H9 (cell line): Measurements from ENCODE around the gene C9orf152. TPM values are rescaled to one million over a fixed set of nuclear protein-coding genes. Genes with fewer than 3 reads are reported as not detected.
A peak's percentile ranks its signal among the peaks of the same experiment; 100 is the strongest.

Experiments used
- DNase-seq: peaks from one replicate; pipeline ENCODE4 v3.0.0-alpha.2; 2017
- H2AFZ ChIP-seq: one replicate; pipeline ENCODE4 v1.6.1; 2013; ENCODE audit warnings: mild to moderate bottlenecking, low read length, control low read depth, moderate library complexity
- H2AK5ac ChIP-seq: 2 replicates; pipeline ENCODE4 v1.6.1; 2013; ENCODE audit warnings: low read length, control low read depth, mixed read lengths; ENCODE audit not compliant: insufficient read length
- H2BK120ac ChIP-seq: one replicate; pipeline ENCODE4 v1.6.1; 2013; ENCODE audit warnings: low read depth, mild to moderate bottlenecking, low read length, control low read depth, inconsistent platforms; ENCODE audit not compliant: poor library complexity, severe bottlenecking
- H2BK12ac ChIP-seq: 2 replicates; pipeline ENCODE4 v1.6.1; 2013; ENCODE audit warnings: low read length, control low read depth, mixed read lengths, low read depth; ENCODE audit not compliant: insufficient read length
- H2BK15ac ChIP-seq: 2 replicates; pipeline ENCODE4 v1.6.1; 2013; ENCODE audit warnings: low read depth, low read length, control low read depth
- H2BK20ac ChIP-seq: one replicate; pipeline ENCODE4 v1.6.1; 2013; ENCODE audit warnings: low read depth, mild to moderate bottlenecking, low read length, control low read depth, inconsistent platforms; ENCODE audit not compliant: poor library complexity, severe bottlenecking
- H2BK5ac ChIP-seq: 2 replicates; pipeline ENCODE4 v1.6.1; 2013; ENCODE audit warnings: low read length, control low read depth, mixed read lengths; ENCODE audit not compliant: insufficient read length
- H3K14ac ChIP-seq: 2 replicates; pipeline ENCODE4 v1.6.1; 2013; ENCODE audit warnings: low read length, control low read depth; ENCODE audit not compliant: insufficient read depth
- H3K18ac ChIP-seq: 2 replicates; pipeline ENCODE4 v1.6.1; 2013; ENCODE audit warnings: low read depth, mild to moderate bottlenecking, mixed read lengths, low read length, control low read depth; ENCODE audit not compliant: insufficient read length
- H3K23ac ChIP-seq: 2 replicates; pipeline ENCODE4 v1.6.1; 2013; ENCODE audit warnings: low read length, control low read depth, mixed read lengths, low read depth; ENCODE audit not compliant: insufficient read length
- H3K23me2 ChIP-seq: 2 replicates; pipeline ENCODE4 v1.6.1; 2013; ENCODE audit warnings: low read depth, mild to moderate bottlenecking, mixed read lengths, low read length, control low read depth; ENCODE audit not compliant: insufficient read length, poor library complexity, severe bottlenecking
- H3K27ac ChIP-seq: 2 replicates; pipeline ENCODE4 v1.5.1; 2013; ENCODE audit warnings: low read length, control low read depth, mixed read lengths, low read depth; ENCODE audit not compliant: insufficient read length
- H3K27me3 ChIP-seq: 2 replicates; pipeline ENCODE4 v1.6.1; 2013; ENCODE audit warnings: low read length, control low read depth, inconsistent platforms; ENCODE audit not compliant: insufficient read depth
- H3K4ac ChIP-seq: 2 replicates; pipeline ENCODE4 v1.6.1; 2013; ENCODE audit warnings: low read depth, mild to moderate bottlenecking, control low read depth, inconsistent platforms, low read length, moderate library complexity
- H3K4me1 ChIP-seq: 2 replicates; pipeline ENCODE4 v1.6.1; 2013; ENCODE audit warnings: low read length, control low read depth, inconsistent platforms; ENCODE audit not compliant: insufficient read depth
- H3K4me2 ChIP-seq: 2 replicates; pipeline ENCODE4 v1.6.1; 2013; ENCODE audit warnings: low read length, control low read depth, mixed read lengths; ENCODE audit not compliant: insufficient read length, insufficient read depth
- H3K56ac ChIP-seq: 2 replicates; pipeline ENCODE4 v1.6.1; 2013; ENCODE audit warnings: low read depth, mild to moderate bottlenecking, mixed read lengths, low read length, control low read depth; ENCODE audit not compliant: insufficient read length
- H3K79me1 ChIP-seq: 2 replicates; pipeline ENCODE4 v1.6.1; 2013; ENCODE audit warnings: low read depth, mild to moderate bottlenecking, moderate library complexity, low read length, control low read depth, inconsistent platforms; ENCODE audit not compliant: insufficient read depth, poor library complexity, severe bottlenecking
- H3K79me2 ChIP-seq: 2 replicates; pipeline ENCODE4 v1.6.1; 2013; ENCODE audit warnings: low read length, control low read depth, inconsistent platforms; ENCODE audit not compliant: insufficient read depth
- H3K9ac ChIP-seq: 2 replicates; pipeline ENCODE4 v1.6.1; 2013; ENCODE audit warnings: low read length, control low read depth, mixed read lengths; ENCODE audit not compliant: insufficient read length; ENCODE audit errors: extremely low read depth
- H3K9me3 ChIP-seq: one replicate; pipeline ENCODE4 v1.6.1; 2013; ENCODE audit warnings: low read depth, low read length, inconsistent platforms; ENCODE audit not compliant: control insufficient read depth
- H3T11ph ChIP-seq: one replicate; pipeline ENCODE4 v1.6.1; 2013; ENCODE audit warnings: mild to moderate bottlenecking, low read length, control low read depth, inconsistent platforms
- H4K20me1 ChIP-seq: one replicate; pipeline ENCODE4 v1.6.1; 2013; ENCODE audit not compliant: control insufficient read depth, insufficient read length, insufficient read depth
- H4K5ac ChIP-seq: 2 replicates; pipeline ENCODE4 v1.6.1; 2013; ENCODE audit warnings: low read depth, mild to moderate bottlenecking, mixed read lengths, low read length, control low read depth; ENCODE audit not compliant: insufficient read length
- H4K8ac ChIP-seq: replicated peaks from 2 replicates; pipeline ENCODE4 v1.6.1; 2013; ENCODE audit warnings: low read length, control low read depth, mixed read lengths, low read depth; ENCODE audit not compliant: insufficient read length
- H4K91ac ChIP-seq: 2 replicates; pipeline ENCODE4 v1.6.1; 2013; ENCODE audit warnings: low read depth, mild to moderate bottlenecking, moderate library complexity, mixed read lengths, low read length, control low read depth; ENCODE audit not compliant: insufficient read length
- H3K27ac Mint-ChIP-seq, 3 experiments: 2 replicates in 2 of 3; 3 replicates in 1 of 3; pipeline ENCODE4 v1.8.0; 2020 to 2021; ENCODE audit warnings: mixed read lengths in 3 of 3, mild to moderate bottlenecking in 1 of 3, moderate library complexity in 1 of 3
- H3K27me3 Mint-ChIP-seq: 2 replicates; pipeline ENCODE4 v1.8.0; 2021; ENCODE audit warnings: low read depth, mild to moderate bottlenecking, moderate library complexity, mixed read lengths
- H3K36me3 Mint-ChIP-seq, 3 experiments: 2 replicates in 2 of 3; 3 replicates in 1 of 3; pipeline ENCODE4 v1.8.0; 2020 to 2021; ENCODE audit warnings: low read depth in 3 of 3, mixed read lengths in 3 of 3; ENCODE audit not compliant: insufficient read depth in 1 of 3
- H3K4me1 Mint-ChIP-seq, 2 experiments: 2 replicates each; pipeline ENCODE4 v1.8.0; 2020; ENCODE audit warnings: mixed read lengths in 2 of 2
- H3K4me3 Mint-ChIP-seq, 2 experiments: 2 replicates in 1 of 2; 3 replicates in 1 of 2; pipeline ENCODE4 v1.8.0; 2020 to 2021; ENCODE audit warnings: mild to moderate bottlenecking in 2 of 2, mixed read lengths in 2 of 2, moderate library complexity in 1 of 2
- H3K9me3 Mint-ChIP-seq, 2 experiments: 2 replicates in 1 of 2; 3 replicates in 1 of 2; pipeline ENCODE4 v1.8.0; 2020; ENCODE audit warnings: mild to moderate bottlenecking in 2 of 2, mixed read lengths in 2 of 2, moderate library complexity in 1 of 2
- WGBS: extraction: QIAGEN DNeasy Blood & Tissue Kit; methylation state at CpG from one replicate; pipeline ENCODE4 v1.1.7; 2013; ENCODE audit warnings: missing lambda C conversion rate, low lambda C conversion rate, mixed read lengths; ENCODE audit not compliant: insufficient read length; ENCODE audit errors: extremely low coverage; 5-methylcytosine and 5-hydroxymethylcytosine counted together
- total RNA-seq: library from RNA; stranded (reverse); gene quantifications from 2 replicates; pipeline ENCODE4 v1.2.1, GENCODE V29; 2021
- TF ChIP-seq, protein P1 (sequence below): fragments of 200-600 bp; sonication (generic); conservative IDR thresholded peaks from 3 replicates; pipeline ENCODE4 v1.8.0; 2021; ENCODE audit warnings: antibody characterized with exemption, mild to moderate bottlenecking

C9orf152 gene
- total RNA-seq, 1 experiment from 2014 or later, result not detected

- no peaks in the 10 kb centered on the region for H4K20me1 ChIP-seq
- H2BK15ac ChIP-seq, result no peak within 1 kb of the TSS
- no peak within 1 kb of the TSS for H4K91ac ChIP-seq
- Mint-ChIP-seq H3K27me3 (0 out of 2 replicates have a peak, but pooled peaks cover 2% of the 10 kb centered on the region), H3K27ac (peak within 1 kb of the TSS; percentile 89 to 98 (median 94)), H3K4me3 (peak within 1 kb of the TSS; percentile 92 to 93), H3K9me3 (peaks cover 0 to 2% of the 10 kb centered on the region in 2 experiments; a peak in 1 of 5 replicates), H3K4me1 (peaks cover 33 to 42% of the 10 kb centered on the region in 2 experiments), H3K36me3 (peaks cover 2 to 4% (median 4%) of the 10 kb centered on the region in 3 experiments; a peak in 3 of 7 replicates)
- peak within 1 kb of the TSS; percentile 73 for H3K9ac ChIP-seq
- no peaks in the 10 kb centered on the region for H3K27me3 ChIP-seq
- no peak within 1 kb of the TSS for H3K56ac ChIP-seq
- H4K5ac ChIP-seq, result no peak within 1 kb of the TSS
- H2BK5ac ChIP-seq, result no peak within 1 kb of the TSS
- WGBS, result no CpG with 5 or more reads among the region's 65 CpGs
- peak within 1 kb of the TSS; percentile 90 for H3K4me2 ChIP-seq
- no peaks in the 10 kb centered on the region for H3K79me1 ChIP-seq
- peaks cover 29% of the 10 kb centered on the region; the same call in 1 of the 2 replicates for H3K79me2 ChIP-seq
- no peak within 1 kb of the TSS for H2BK20ac ChIP-seq
- H3K4ac ChIP-seq, result no peak within 1 kb of the TSS
- no peak within 1 kb of the TSS for H4K8ac ChIP-seq
- no peak within 1 kb of the TSS for H2BK120ac ChIP-seq
- no peak within 1 kb of the TSS for H2AK5ac ChIP-seq
- peaks cover 4% of the 10 kb centered on the region for H3K23me2 ChIP-seq
- H3K18ac ChIP-seq, result peak within 1 kb of the TSS; percentile 63
- H2BK12ac ChIP-seq, result no peak within 1 kb of the TSS
- peak within 1 kb of the TSS; percentile 87 for H3K14ac ChIP-seq
- peak; percentile 82 for DNase-seq
- H3K4me1 ChIP-seq, result peaks cover 9% of the 10 kb centered on the region
- no peak within 1 kb of the TSS for H3K23ac ChIP-seq
- H2AFZ ChIP-seq, result peak within 1 kb of the TSS; percentile 23
- TF ChIP-seq, protein P1, sequence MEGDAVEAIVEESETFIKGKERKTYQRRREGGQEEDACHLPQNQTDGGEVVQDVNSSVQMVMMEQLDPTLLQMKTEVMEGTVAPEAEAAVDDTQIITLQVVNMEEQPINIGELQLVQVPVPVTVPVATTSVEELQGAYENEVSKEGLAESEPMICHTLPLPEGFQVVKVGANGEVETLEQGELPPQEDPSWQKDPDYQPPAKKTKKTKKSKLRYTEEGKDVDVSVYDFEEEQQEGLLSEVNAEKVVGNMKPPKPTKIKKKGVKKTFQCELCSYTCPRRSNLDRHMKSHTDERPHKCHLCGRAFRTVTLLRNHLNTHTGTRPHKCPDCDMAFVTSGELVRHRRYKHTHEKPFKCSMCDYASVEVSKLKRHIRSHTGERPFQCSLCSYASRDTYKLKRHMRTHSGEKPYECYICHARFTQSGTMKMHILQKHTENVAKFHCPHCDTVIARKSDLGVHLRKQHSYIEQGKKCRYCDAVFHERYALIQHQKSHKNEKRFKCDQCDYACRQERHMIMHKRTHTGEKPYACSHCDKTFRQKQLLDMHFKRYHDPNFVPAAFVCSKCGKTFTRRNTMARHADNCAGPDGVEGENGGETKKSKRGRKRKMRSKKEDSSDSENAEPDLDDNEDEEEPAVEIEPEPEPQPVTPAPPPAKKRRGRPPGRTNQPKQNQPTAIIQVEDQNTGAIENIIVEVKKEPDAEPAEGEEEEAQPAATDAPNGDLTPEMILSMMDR, result no peak
- H3K9me3 ChIP-seq, result no peaks in the 10 kb centered on the region
- H3T11ph ChIP-seq, result no peak within 1 kb of the TSS
- no peak within 1 kb of the TSS for H3K27ac ChIP-seq
Observed at GRCh38 chr9:110256380-110257096, 48.6 kb upstream of the C9orf152 start, which contains the start of gene TXN. TXN (minus strand) TSS chr9:110256507; CDS start chr9:110256435, 72 bp downstream.
